ENCODE data around the gene PHF13.

PHF13 gene

GRCh38 chr1:6602669-6603237 is 10.8 kb upstream of the PHF13 start, which contains the start of gene KLHL21:
KLHL21 (minus strand) TSS chr1:6602869; CDS start chr1:6602817, 52 bp downstream.
- peak; percentile 64 for ATAC-seq (ENCODE audit: low read depth)
- H3K36me3 Mint-ChIP-seq = no peaks in the 10 kb centered on the region
- H3K27ac Mint-ChIP-seq = peak within 1 kb of the TSS; percentile 94

GRCh38 chr1:6603238-6603914 is 10.2 kb upstream of the PHF13 start:
- ATAC-seq (ENCODE audit: low read depth) = peak; percentile 59
- DNase-seq (ENCODE audit: low spot score in 2 of 2) = peak; percentile 54 to 65
- H3K27ac Mint-ChIP-seq = peak overlapping the region; percentile 94
- H3K4me3 Mint-ChIP-seq = peak overlapping the region; percentile 90
- no peaks in the 10 kb centered on the region for H3K36me3 Mint-ChIP-seq
- H3K4me1 Mint-ChIP-seq = peaks cover 13% of the 10 kb centered on the region
- H3K9me3 Mint-ChIP-seq = no peaks in the 10 kb centered on the region
- no peaks in the 10 kb centered on the region for H3K27me3 Mint-ChIP-seq

More at GRCh38 chr1:6602669-6603237, 10.8 kb upstream of the PHF13 start, which contains the start of gene KLHL21:
- DNase-seq (ENCODE audit: low spot score in 2 of 2) = peak; percentile 65 to 77
- Mint-ChIP-seq H3K4me1 (peaks cover 13% of the 10 kb centered on the region), H3K27me3 (no peaks in the 10 kb centered on the region), H3K4me3 (peak within 1 kb of the TSS; percentile 97), H3K9me3 (no peaks in the 10 kb centered on the region)

DNA sequence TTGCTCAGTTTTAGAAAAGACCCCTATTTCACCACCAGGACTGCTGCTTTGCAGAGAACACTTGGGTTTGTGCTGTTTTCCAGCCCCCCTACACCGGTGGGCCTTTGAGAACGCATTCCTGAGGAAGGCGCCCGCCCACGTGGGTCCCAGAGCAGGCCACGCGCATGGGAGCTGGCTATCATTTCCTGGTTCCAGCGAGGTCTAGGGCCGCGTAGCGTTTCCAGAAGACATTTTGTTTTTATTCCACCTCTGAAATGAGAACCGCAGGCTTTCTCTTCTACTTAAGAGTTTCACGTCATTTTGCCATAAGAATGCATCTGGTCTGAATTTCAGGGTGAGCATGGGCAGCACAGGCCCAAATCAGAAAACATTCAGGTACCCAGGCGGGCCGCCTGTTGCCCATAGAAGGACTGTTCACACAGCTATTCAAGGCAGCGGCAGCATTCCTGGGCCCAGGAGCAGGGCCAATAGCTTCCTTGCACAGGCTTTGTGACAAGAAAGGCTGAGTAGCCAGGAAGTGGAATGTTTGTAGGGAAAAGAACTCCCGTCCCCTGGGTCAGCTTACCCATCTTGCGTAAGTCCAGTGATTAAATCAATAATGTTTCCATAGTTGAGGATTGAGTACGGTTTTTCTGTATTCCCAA is 9.5 kb upstream of the PHF13 start:
- no peaks in the 10 kb centered on the region for H3K9me3 Mint-ChIP-seq
- ATAC-seq (ENCODE audit: low read depth) (no peak), DNase-seq (ENCODE audit: low spot score in 2 of 2) (no peak)
- H3K4me3 Mint-ChIP-seq = peak overlapping the region; percentile 90
- H3K27me3 Mint-ChIP-seq = no peaks in the 10 kb centered on the region
- peak overlapping the region; percentile 94 for H3K27ac Mint-ChIP-seq
- H3K36me3 Mint-ChIP-seq = no peaks in the 10 kb centered on the region
- peaks cover 13% of the 10 kb centered on the region for H3K4me1 Mint-ChIP-seq

DNA sequence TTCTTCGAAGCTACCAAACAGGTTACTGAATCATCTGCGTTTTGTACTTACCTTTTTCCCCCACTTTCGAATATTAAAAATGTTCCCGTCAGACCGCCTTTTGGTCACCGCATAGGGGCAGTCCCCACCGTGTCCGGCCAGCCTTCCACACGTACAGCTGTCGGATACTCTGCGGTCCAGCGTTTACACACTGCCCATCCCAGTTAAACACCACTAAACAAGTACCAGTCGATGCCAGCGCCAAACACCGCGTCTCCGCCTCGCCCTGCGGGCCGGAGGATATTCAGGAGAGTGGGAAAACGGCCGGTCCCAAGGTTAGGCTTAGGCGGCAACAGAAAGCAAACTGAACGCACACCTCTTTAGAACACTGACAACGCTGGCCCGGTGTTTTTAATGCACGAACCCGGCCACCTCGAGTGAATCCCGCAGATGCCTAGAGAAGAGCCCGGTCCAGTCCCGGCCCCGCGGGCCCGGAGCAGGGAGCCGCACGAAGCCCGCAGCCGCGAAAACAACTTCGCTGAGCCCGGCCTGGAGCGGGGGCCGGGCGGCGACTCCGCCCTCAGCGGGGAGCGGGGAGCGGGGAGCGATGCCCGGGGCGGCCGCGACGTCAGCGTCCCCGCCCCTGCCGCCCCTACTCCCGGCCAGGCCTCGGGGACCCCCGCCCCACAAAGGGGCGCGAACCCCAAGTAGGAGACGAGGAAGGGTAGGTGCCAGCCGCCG is 730 bp upstream of the PHF13 start:
- Mint-ChIP-seq H3K36me3 (no peaks in the 10 kb centered on the region), H3K27me3 (no peaks in the 10 kb centered on the region), H3K27ac (peak overlapping the region; percentile 81), H3K9me3 (no peaks in the 10 kb centered on the region), H3K4me1 (peaks cover 10% of the 10 kb centered on the region), H3K4me3 (peak overlapping the region; percentile 90)
- ATAC-seq (ENCODE audit: low read depth) = peak; percentile 35
- peak in 1 of 2 donors; percentile 24 for DNase-seq (ENCODE audit: low spot score in 2 of 2)

DNA sequence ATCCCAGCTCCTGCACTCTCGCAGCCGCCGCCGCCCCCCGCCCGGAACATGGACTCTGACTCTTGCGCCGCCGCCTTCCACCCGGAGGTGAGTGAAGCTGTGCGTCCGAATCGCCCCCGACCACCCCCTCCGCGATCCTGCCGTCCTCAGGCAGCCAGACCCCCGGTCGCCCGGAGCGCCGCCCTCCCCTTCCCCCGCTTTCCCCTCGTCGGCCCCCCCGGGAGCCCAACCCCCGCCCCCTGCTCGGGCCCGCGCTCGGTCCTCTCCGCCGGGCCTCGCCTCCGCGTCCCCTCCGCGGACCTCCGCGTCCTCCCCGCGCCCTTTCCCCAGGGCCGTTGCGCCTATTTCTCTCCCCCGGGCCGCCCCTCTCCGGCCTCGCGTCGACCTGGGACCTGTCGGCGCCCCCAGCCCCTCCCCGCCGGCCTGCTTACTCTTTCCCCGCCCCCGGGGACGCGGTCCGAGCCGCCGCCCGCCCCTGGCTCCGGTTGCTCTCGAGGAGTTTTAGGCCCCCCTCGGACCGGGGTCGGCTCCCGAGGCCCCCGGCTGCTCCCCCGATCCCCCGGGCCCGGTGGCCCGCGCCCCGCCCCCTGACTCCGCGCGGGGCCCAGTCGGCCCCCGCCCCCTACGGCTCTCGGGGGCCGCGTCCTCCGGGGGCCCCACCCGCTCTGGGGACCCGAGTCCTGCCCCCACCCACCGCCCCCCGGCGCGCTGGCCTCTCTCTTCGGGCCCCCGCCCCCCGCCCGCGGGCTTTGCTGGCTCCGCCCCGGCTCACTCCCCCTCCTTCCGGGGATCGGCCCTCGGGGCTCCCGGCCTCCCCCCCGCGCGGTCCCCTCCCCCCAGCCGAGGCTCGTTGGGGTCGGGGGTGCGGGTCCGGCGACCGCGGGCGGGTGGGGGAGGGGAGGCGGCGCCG is 743 bp downstream of the PHF13 start:
- Mint-ChIP-seq H3K36me3 (no peaks in the 10 kb centered on the region), H3K27ac (no peak overlapping the region)
- DNase-seq (ENCODE audit: low spot score in 2 of 2) = peak; percentile 26 to 44

GRCh38 chr1:6614929-6615785 is 1.6 kb downstream of the PHF13 start:
- H3K27me3 Mint-ChIP-seq = no peaks in the 10 kb centered on the region
- DNase-seq (ENCODE audit: low spot score in 2 of 2) (peak in 1 of 2 donors; percentile 35), ATAC-seq (ENCODE audit: low read depth) (no peak)
- H3K27ac Mint-ChIP-seq = no peak overlapping the region
- H3K4me3 Mint-ChIP-seq = peak overlapping the region; percentile 70
- H3K36me3 Mint-ChIP-seq = peaks cover 2% of the 10 kb centered on the region
- H3K4me1 Mint-ChIP-seq = peaks cover 10% of the 10 kb centered on the region
- H3K9me3 Mint-ChIP-seq = no peaks in the 10 kb centered on the region

More for the DNA sequence above, 743 bp downstream of the PHF13 start:
- H3K9me3 Mint-ChIP-seq = no peaks in the 10 kb centered on the region
- no peaks in the 10 kb centered on the region for H3K27me3 Mint-ChIP-seq
- peak overlapping the region; percentile 90 for H3K4me3 Mint-ChIP-seq
- no peak for ATAC-seq (ENCODE audit: low read depth)
- H3K4me1 Mint-ChIP-seq = peaks cover 10% of the 10 kb centered on the region

DNA sequence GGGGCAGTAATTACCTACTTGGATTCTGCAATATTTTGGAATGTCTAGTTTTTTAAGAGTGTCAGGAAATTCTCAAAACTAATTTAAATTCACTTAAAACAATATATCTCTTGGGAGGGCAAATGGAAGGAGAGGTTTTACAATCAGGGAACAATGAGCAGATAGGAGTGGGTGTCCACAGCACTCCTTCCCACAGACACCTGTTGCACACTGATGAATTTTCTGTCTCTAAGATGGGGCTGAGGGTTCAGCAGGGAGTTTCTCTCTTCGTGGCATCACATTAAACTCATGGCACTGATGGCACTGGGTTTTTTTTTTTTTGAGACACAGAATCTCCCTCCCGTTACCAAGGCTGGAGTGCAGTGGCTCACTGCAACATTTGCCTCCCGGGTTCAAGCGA is 5.5 kb downstream of the PHF13 start:
- no peaks in the 10 kb centered on the region for H3K9me3 Mint-ChIP-seq
- DNase-seq (ENCODE audit: low spot score in 2 of 2) (no peak), ATAC-seq (ENCODE audit: low read depth) (no peak)
- peaks cover 5% of the 10 kb centered on the region for H3K36me3 Mint-ChIP-seq
- H3K4me3 Mint-ChIP-seq = no peak overlapping the region
- peaks cover 9% of the 10 kb centered on the region for H3K4me1 Mint-ChIP-seq
- H3K27ac Mint-ChIP-seq = no peak overlapping the region
- no peaks in the 10 kb centered on the region for H3K27me3 Mint-ChIP-seq

DNA sequence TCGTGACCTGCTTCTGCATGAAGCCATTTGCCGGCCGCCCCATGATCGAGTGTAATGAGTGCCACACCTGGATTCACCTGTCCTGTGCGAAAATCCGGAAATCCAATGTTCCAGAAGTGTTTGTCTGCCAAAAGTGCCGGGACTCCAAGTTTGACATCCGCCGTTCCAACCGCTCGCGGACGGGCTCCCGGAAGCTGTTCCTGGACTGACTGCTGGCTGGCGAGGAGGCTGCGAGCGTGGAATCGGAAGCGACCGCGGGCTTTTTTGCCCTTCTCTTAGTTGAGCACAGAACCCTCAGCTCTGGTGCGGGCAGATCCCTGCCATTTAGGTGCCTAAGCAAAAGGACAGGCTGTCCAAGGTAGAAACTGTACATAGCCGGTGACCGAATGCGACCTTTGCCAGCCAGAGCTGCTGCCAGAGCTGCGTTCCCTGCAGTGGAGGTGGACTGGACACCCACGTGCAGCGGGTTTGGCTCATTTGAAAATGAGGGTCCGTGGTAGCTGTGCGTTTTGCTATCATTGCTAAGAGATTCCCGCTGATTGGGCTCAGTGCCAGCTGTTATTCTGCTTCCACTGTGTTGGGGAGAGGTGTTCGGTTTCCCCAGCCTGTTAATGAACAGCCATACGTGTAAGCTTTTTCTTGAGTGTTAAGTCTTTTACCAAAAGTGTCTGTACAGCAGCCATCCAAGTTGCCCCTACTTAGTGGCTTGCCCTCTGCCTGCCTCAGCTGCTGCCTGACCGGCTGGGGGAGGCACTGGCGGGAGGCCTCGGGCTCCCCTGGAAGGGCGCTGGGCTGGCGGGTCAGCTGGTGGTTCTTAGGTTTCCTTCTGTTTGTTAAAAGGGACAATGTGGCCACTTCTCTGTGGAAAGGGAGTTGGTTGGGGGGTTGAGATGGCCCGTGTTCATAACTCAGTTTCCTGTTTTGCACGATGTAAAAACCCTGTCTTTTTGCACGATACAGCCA is 8.2 kb downstream of the PHF13 start:
- no peak for ATAC-seq (ENCODE audit: low read depth)
- H3K27ac Mint-ChIP-seq = no peak overlapping the region
- H3K27me3 Mint-ChIP-seq = no peaks in the 10 kb centered on the region
- no peak overlapping the region for H3K4me3 Mint-ChIP-seq
- H3K36me3 Mint-ChIP-seq = peaks cover 5% of the 10 kb centered on the region
- no peaks in the 10 kb centered on the region for H3K9me3 Mint-ChIP-seq
- no peak for DNase-seq (ENCODE audit: low spot score in 2 of 2)
- peaks cover 10% of the 10 kb centered on the region for H3K4me1 Mint-ChIP-seq

DNA sequence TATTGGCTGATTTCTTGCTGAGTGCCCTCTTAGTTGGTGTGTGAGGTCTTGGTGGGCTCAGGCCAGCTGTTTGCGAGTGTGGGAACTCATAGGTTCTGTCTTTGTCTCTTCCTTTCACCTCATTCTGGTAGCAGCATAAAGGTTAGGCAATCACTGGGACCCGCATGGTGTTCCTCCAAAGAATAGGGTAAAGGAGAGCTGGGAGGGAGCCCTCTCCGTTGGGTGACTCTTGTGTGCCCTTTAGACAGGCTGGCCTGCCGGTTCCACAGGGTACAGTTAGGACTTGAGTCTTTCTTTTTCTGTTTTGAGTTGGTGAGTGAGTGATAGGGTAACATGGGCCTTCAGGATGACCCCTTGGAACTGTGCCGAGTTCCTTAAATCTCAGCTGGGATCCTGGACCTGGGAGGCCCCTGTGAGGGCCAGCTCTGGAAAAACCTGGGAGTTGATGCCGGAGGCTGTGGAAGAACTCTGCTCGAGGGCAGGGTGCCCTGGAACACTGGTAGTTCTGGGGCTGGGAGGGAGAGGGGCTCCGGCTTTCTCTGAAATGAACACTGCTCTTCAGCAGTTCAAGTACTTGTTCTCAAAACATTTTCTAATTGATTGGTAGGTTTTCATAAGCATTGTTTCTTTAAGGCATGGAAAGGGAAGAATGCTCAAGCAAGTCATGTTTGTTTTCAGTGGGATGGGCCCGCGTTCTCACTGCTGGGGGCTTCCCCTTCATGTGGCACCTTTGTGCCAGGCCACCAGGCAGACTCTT is 9.0 kb downstream of the PHF13 start:
- H3K27ac Mint-ChIP-seq = no peak overlapping the region
- peaks cover 18% of the 10 kb centered on the region for H3K4me1 Mint-ChIP-seq
- H3K9me3 Mint-ChIP-seq = no peaks in the 10 kb centered on the region
- peaks cover 6% of the 10 kb centered on the region for H3K36me3 Mint-ChIP-seq
- no peaks in the 10 kb centered on the region for H3K27me3 Mint-ChIP-seq
- H3K4me3 Mint-ChIP-seq = no peak overlapping the region
- no peak for DNase-seq (ENCODE audit: low spot score in 2 of 2)
- ATAC-seq (ENCODE audit: low read depth) = no peak

DNA sequence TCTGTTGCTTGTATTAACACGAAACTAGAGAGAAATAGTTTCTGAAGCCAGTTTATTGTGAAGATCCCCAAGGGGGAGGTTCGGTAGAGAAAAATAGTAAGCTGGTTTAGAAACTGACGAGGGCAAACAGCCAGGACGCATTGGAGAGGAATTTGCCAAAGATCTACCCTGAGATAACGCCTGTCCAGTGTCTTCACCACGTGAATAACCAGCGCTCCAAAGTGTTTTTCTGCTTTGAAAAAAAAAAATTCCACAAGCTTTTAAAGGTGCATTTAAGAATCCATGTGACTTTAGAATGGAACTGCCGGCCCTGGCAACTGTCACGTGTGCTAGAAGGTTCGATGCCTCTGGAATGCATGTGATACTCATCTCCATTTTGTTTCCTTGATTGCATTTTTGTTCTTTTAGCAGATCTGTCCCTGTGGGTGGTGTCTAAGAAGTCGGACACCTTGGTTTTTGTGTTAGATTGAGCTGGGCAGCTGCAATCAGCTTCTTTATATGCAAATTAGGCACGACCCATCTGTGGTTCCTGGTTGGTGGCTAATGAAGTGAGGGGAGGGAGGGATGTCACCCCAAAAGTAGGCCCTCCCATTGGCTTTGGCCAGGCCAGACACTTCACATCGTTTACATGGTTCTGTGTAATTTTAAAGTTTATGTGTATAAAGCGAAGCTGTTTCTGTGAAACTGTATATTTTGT is 9.9 kb downstream of the PHF13 start:
- Mint-ChIP-seq H3K27ac (no peak overlapping the region), H3K9me3 (no peaks in the 10 kb centered on the region), H3K4me3 (no peak overlapping the region), H3K4me1 (peaks cover 22% of the 10 kb centered on the region), H3K27me3 (no peaks in the 10 kb centered on the region), H3K36me3 (peaks cover 7% of the 10 kb centered on the region)
- ATAC-seq (ENCODE audit: low read depth) (no peak), DNase-seq (ENCODE audit: low spot score in 2 of 2) (no peak)
